ENCODE data around the gene ATP1B4. TPM values are rescaled to one million over a fixed set of nuclear protein-coding genes. Genes with fewer than 3 reads are reported as not detected.

Gene ATP1B4
- total and polyA plus RNA-seq, 2 of the 13 experiments (the other 11 are each of a cell fraction or from before 2014, with no cell fraction given): not detected

DNA sequence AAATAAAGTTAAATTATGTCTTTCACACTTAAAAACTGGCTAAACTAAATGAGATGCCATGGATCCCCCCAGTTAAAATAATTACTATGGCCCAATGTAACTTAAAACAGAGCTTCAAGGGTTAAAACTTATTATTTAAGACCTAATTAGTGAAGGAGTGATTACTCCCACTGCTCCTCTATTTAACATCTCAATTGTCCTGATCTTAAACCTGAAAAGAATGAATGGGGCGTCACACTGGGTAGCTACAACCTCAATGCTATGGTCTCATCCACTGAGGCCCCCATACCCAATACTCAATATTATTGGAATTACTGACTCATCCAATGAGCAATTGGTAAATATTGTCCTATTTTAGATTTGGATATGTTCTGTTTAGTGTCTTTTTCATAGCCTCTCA is 29.5 kb upstream of the ATP1B4 start:
- intact Hi-C loops (cut with micrococcal nuclease; ENCODE audit: unreplicated experiment): no loop called here
- Histone ChIP-seq H2AFZ (ENCODE audit: low read length) (no peak overlapping the region), H3K4me1 (ENCODE audit: insufficient read depth, low read length) (no peaks in the 10 kb centered on the region), H3K36me3 (replicated peaks in 1 of 2; ENCODE audit: control insufficient read depth in 1 of 2, insufficient read depth in 2 of 2, low read length in 2 of 2) (no peaks in the 10 kb centered on the region), H4K20me1 (ENCODE audit: insufficient read depth, low read length) (no peaks in the 10 kb centered on the region), H3K27ac (ENCODE audit: extremely low read length, insufficient read depth, low read length) (no peak overlapping the region), H3K4me2 (ENCODE audit: low read depth, low read length) (no peak overlapping the region), H3K9me3 (ENCODE audit: low read length) (peaks cover 8% of the 10 kb centered on the region), H3K9ac (ENCODE audit: insufficient read depth, low read depth, low read length) (no peak overlapping the region), H3K4me3 (replicated peaks in 1 of 3; ENCODE audit: insufficient read depth in 1 of 3, low read depth in 2 of 3, low read length in 3 of 3) (no peak overlapping the region), H3K79me2 (ENCODE audit: insufficient read depth, low read length) (no peaks in the 10 kb centered on the region), H3K27me3 (ENCODE audit: control insufficient read depth in 1 of 2, insufficient read depth in 2 of 2, low read length in 2 of 2) (no peaks in the 10 kb centered on the region)
- ChIA-PET POLR2A (no interaction called here), CTCF (ENCODE audit: low intra/inter-chr PET ratio, low total read pairs) (no interaction called here)
- WGBS (ENCODE audit: low lambda C conversion rate): 0% methylated on average over 1 of the region's 1 CpG
- ATAC-seq (no peak), FAIRE-seq (no peak), DNase-seq (ENCODE audit: low spot score) (no peak)
- TF ChIP-seq SMARCC2 (IDR thresholded peaks at IDR 0.05) (no peak), FOXA3 (CRISPR knock-in tag; IDR thresholded peaks at IDR 0.05) (no peak), JARID2 (CRISPR knock-in tag; IDR thresholded peaks at IDR 0.05; ENCODE audit: insufficient replicate concordance) (no peak)
- in situ Hi-C loops (cut with HindIII; ENCODE audit: extremely low pct_ligation_motif_present, low pct_unique_long_range_greater_than_20kb): no loop called here
- no TSS peak for BruUV-seq (replicated peaks)

DNA sequence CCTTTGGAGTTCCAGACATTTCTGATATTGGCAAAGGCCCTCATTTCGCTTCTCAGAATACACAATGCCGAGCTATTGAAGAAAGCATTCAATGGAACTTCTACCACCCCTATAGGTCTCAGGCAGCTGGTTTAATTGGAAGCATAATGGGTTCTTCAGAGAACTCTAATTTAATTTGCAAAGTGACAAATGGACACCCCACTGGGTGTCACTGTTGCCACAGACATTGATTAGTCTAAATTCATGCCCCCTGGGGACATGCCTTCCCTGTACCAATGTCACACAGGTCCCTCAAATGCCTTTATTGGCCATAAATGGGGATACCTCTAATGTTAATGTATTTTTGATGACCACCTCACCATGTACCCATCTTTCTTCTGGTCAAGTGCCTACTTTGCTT is 27.7 kb upstream of the ATP1B4 start:
- H3K79me2 ChIP-seq (ENCODE audit: insufficient read depth, low read length): no peaks in the 10 kb centered on the region
- H3K36me3 ChIP-seq (replicated peaks in 1 of 2; ENCODE audit: control insufficient read depth in 1 of 2, insufficient read depth in 2 of 2, low read length in 2 of 2): no peaks in the 10 kb centered on the region
- no peak overlapping the region for H3K4me3 ChIP-seq (replicated peaks in 1 of 3; ENCODE audit: insufficient read depth in 1 of 3, low read depth in 2 of 3, low read length in 3 of 3)
- no peaks in the 10 kb centered on the region for H3K4me1 ChIP-seq (ENCODE audit: insufficient read depth, low read length)
- POLR2A ChIA-PET: no interaction called here
- no peak for DNase-seq (ENCODE audit: low spot score)
- intact Hi-C loops (cut with micrococcal nuclease; ENCODE audit: unreplicated experiment) (no loop called here), in situ Hi-C loops (cut with HindIII; ENCODE audit: extremely low pct_ligation_motif_present, low pct_unique_long_range_greater_than_20kb) (no loop called here)
- TF ChIP-seq, protein P1, sequence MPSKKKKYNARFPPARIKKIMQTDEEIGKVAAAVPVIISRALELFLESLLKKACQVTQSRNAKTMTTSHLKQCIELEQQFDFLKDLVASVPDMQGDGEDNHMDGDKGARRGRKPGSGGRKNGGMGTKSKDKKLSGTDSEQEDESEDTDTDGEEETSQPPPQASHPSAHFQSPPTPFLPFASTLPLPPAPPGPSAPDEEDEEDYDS (CRISPR knock-in tag; IDR thresholded peaks at IDR 0.05): no peak
- TF ChIP-seq, protein P2, sequence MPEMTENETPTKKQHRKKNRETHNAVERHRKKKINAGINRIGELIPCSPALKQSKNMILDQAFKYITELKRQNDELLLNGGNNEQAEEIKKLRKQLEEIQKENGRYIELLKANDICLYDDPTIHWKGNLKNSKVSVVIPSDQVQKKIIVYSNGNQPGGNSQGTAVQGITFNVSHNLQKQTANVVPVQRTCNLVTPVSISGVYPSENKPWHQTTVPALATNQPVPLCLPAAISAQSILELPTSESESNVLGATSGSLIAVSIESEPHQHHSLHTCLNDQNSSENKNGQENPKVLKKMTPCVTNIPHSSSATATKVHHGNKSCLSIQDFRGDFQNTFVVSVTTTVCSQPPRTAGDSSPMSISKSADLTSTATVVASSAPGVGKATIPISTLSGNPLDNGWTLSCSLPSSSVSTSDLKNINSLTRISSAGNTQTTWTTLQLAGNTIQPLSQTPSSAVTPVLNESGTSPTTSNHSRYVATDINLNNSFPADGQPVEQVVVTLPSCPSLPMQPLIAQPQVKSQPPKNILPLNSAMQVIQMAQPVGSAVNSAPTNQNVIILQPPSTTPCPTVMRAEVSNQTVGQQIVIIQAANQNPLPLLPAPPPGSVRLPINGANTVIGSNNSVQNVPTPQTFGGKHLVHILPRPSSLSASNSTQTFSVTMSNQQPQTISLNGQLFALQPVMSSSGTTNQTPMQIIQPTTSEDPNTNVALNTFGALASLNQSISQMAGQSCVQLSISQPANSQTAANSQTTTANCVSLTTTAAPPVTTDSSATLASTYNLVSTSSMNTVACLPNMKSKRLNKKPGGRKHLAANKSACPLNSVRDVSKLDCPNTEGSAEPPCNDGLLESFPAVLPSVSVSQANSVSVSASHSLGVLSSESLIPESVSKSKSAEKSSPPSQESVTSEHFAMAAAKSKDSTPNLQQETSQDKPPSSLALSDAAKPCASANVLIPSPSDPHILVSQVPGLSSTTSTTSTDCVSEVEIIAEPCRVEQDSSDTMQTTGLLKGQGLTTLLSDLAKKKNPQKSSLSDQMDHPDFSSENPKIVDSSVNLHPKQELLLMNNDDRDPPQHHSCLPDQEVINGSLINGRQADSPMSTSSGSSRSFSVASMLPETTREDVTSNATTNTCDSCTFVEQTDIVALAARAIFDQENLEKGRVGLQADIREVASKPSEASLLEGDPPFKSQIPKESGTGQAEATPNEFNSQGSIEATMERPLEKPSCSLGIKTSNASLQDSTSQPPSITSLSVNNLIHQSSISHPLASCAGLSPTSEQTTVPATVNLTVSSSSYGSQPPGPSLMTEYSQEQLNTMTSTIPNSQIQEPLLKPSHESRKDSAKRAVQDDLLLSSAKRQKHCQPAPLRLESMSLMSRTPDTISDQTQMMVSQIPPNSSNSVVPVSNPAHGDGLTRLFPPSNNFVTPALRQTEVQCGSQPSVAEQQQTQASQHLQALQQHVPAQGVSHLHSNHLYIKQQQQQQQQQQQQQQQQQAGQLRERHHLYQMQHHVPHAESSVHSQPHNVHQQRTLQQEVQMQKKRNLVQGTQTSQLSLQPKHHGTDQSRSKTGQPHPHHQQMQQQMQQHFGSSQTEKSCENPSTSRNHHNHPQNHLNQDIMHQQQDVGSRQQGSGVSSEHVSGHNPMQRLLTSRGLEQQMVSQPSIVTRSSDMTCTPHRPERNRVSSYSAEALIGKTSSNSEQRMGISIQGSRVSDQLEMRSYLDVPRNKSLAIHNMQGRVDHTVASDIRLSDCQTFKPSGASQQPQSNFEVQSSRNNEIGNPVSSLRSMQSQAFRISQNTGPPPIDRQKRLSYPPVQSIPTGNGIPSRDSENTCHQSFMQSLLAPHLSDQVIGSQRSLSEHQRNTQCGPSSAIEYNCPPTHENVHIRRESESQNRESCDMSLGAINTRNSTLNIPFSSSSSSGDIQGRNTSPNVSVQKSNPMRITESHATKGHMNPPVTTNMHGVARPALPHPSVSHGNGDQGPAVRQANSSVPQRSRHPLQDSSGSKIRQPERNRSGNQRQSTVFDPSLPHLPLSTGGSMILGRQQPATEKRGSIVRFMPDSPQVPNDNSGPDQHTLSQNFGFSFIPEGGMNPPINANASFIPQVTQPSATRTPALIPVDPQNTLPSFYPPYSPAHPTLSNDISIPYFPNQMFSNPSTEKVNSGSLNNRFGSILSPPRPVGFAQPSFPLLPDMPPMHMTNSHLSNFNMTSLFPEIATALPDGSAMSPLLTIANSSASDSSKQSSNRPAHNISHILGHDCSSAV (CRISPR knock-in tag; IDR thresholded peaks at IDR 0.05; ENCODE audit: borderline replicate concordance): no peak
- TF ChIP-seq ZNF235 (CRISPR knock-in tag; IDR thresholded peaks at IDR 0.05; ENCODE audit: borderline replicate concordance) (no peak), MYNN (CRISPR knock-in tag; IDR thresholded peaks at IDR 0.05; ENCODE audit: low read depth) (no peak), KDM6A (CRISPR knock-in tag; IDR thresholded peaks at IDR 0.05; ENCODE audit: low read depth) (no peak)
- 0% methylated on average over 2 of the region's 2 CpGs for WGBS (ENCODE audit: low lambda C conversion rate)
- peaks cover 8% of the 10 kb centered on the region for H3K9me3 ChIP-seq (ENCODE audit: low read length)
- no TSS peak for BruUV-seq (replicated peaks)
- no peak overlapping the region for H3K27ac ChIP-seq (ENCODE audit: extremely low read length, insufficient read depth, low read length)
- ATAC-seq: no peak
- H3K9ac ChIP-seq (ENCODE audit: insufficient read depth, low read depth, low read length): no peak overlapping the region
- CTCF ChIA-PET (ENCODE audit: low intra/inter-chr PET ratio, low total read pairs): no interaction called here
- H3K27me3 ChIP-seq (ENCODE audit: control insufficient read depth in 1 of 2, insufficient read depth in 2 of 2, low read length in 2 of 2): no peaks in the 10 kb centered on the region
- no peak for FAIRE-seq
- no peak overlapping the region for H2AFZ ChIP-seq (ENCODE audit: low read length)
- H4K20me1 ChIP-seq (ENCODE audit: insufficient read depth, low read length): no peaks in the 10 kb centered on the region
- H3K4me2 ChIP-seq (ENCODE audit: low read depth, low read length): no peak overlapping the region
